KMS-11 (cell line): Measurements from ENCODE around the gene GARNL3.

Experiments used
- H2AFZ ChIP-seq: fragments of 200-600 bp; sonication (generic); 2 replicates; pipeline ENCODE4 v1.6.1; 2016; ENCODE audit warnings: antibody characterized with exemption, mixed run types, low read depth
- H3K27ac ChIP-seq: fragments of 200-600 bp; sonication (generic); 2 replicates; pipeline ENCODE4 v1.6.1; 2016; ENCODE audit warnings: mild to moderate bottlenecking, mixed run types
- H3K27me3 ChIP-seq: fragments of 200-600 bp; sonication (generic); 2 replicates; pipeline ENCODE4 v1.6.1; 2017; ENCODE audit warnings: mild to moderate bottlenecking, low read depth, mixed run types, moderate library complexity; ENCODE audit not compliant: insufficient read depth
- H3K36me3 ChIP-seq: fragments of 200-600 bp; sonication (generic); 2 replicates; pipeline ENCODE4 v1.6.1; 2017; ENCODE audit warnings: mild to moderate bottlenecking, mixed run types; ENCODE audit not compliant: insufficient read depth
- H3K4me1 ChIP-seq: fragments of 200-600 bp; sonication (generic); 2 replicates; pipeline ENCODE4 v1.6.1; 2016; ENCODE audit warnings: mild to moderate bottlenecking, low read depth, mixed run types; ENCODE audit not compliant: poor library complexity, severe bottlenecking
- H3K4me2 ChIP-seq: fragments of 200-600 bp; sonication (generic); 2 replicates; pipeline ENCODE4 v1.7.0; 2016; ENCODE audit warnings: mild to moderate bottlenecking, mixed run types
- H3K4me3 ChIP-seq: fragments of 200-600 bp; sonication (generic); IDR thresholded peaks from 2 replicates; pipeline ENCODE4 v1.6.1; 2017; ENCODE audit warnings: low read depth, low read length, mixed read lengths; ENCODE audit not compliant: insufficient read depth
- H3K79me2 ChIP-seq: fragments of 200-600 bp; sonication (generic); 2 replicates; pipeline ENCODE4 v1.6.1; 2016; ENCODE audit warnings: low read depth, mixed run types; ENCODE audit not compliant: insufficient read depth
- H3K9ac ChIP-seq: fragments of 200-600 bp; sonication (generic); 2 replicates; pipeline ENCODE4 v1.6.1; 2016; ENCODE audit warnings: mild to moderate bottlenecking, mixed run types
- H4K20me1 ChIP-seq: fragments of 200-600 bp; sonication (generic); 2 replicates; pipeline ENCODE4 v1.6.1; 2016; ENCODE audit warnings: mild to moderate bottlenecking, mixed run types; ENCODE audit not compliant: insufficient read depth
- CTCF ChIP-seq: fragments of 200-600 bp; sonication (generic); conservative IDR thresholded peaks from 2 replicates; pipeline ENCODE4 v1.6.1; 2017; ENCODE audit warnings: low read depth, mild to moderate bottlenecking, antibody characterized with exemption, low read length, moderate library complexity, mixed read lengths

GARNL3 gene

GRCh38 chr9:127333221-127334064 lies 68.9 kb downstream of the GARNL3 start:
- Histone ChIP-seq H3K27ac (no peak overlapping the region), H3K27me3 (no peaks in the 10 kb centered on the region), H3K9ac (no peak overlapping the region), H3K4me2 (no peak overlapping the region), H3K36me3 (no peaks in the 10 kb centered on the region), H2AFZ (no peak overlapping the region), H3K4me3 (no peak overlapping the region), H3K4me1 (no peaks in the 10 kb centered on the region), H4K20me1 (no peaks in the 10 kb centered on the region), H3K79me2 (no peaks in the 10 kb centered on the region)
- no peak for TF ChIP-seq CTCF

- H3K9ac ChIP-seq, result no peak overlapping the region
- no peaks in the 10 kb centered on the region for H4K20me1 ChIP-seq
- no peaks in the 10 kb centered on the region for H3K79me2 ChIP-seq
- no peaks in the 10 kb centered on the region for H3K27me3 ChIP-seq
- H3K4me3 ChIP-seq, result no peak overlapping the region
- no peak overlapping the region for H2AFZ ChIP-seq
- no peaks in the 10 kb centered on the region for H3K36me3 ChIP-seq
- H3K4me1 ChIP-seq, result no peaks in the 10 kb centered on the region
- no peak overlapping the region for H3K4me2 ChIP-seq
- TF ChIP-seq CTCF, result no peak
- no peak overlapping the region for H3K27ac ChIP-seq
Measured at GRCh38 chr9:127334725-127335124, 70.2 kb downstream of the GARNL3 start.

GRCh38 chr9:127336086-127336485 lies 71.5 kb downstream of the GARNL3 start:
- Histone ChIP-seq H3K4me3 (no peak overlapping the region), H3K27me3 (no peaks in the 10 kb centered on the region), H3K9ac (no peak overlapping the region), H3K79me2 (no peaks in the 10 kb centered on the region), H3K4me2 (no peak overlapping the region), H3K4me1 (no peaks in the 10 kb centered on the region), H4K20me1 (no peaks in the 10 kb centered on the region), H3K36me3 (no peaks in the 10 kb centered on the region), H3K27ac (no peak overlapping the region), H2AFZ (no peak overlapping the region)
- no peak for TF ChIP-seq CTCF

- TF ChIP-seq CTCF, result no peak
- Histone ChIP-seq H2AFZ (no peak overlapping the region), H3K27ac (no peak overlapping the region)
Measured at GRCh38 chr9:127336506-127337352, 72.2 kb downstream of the GARNL3 start.

More at GRCh38 chr9:127336506-127337352, 72.2 kb downstream of the GARNL3 start:
- Histone ChIP-seq H4K20me1 (no peaks in the 10 kb centered on the region), H3K27me3 (no peaks in the 10 kb centered on the region), H3K79me2 (no peaks in the 10 kb centered on the region), H3K4me1 (no peaks in the 10 kb centered on the region), H3K36me3 (no peaks in the 10 kb centered on the region), H3K4me3 (no peak overlapping the region), H3K4me2 (no peak overlapping the region), H3K9ac (no peak overlapping the region)
